ENCODE results near the gene SMARCA1. TPM values are rescaled to one million over a fixed set of nuclear protein-coding genes. Genes with fewer than 3 reads are reported as not detected.

The SMARCA1 gene
- total and polyA plus RNA-seq, 2 of the 4 experiments (the other 2 are of a cell fraction), result 31.0 to 32.8 TPM

DNA sequence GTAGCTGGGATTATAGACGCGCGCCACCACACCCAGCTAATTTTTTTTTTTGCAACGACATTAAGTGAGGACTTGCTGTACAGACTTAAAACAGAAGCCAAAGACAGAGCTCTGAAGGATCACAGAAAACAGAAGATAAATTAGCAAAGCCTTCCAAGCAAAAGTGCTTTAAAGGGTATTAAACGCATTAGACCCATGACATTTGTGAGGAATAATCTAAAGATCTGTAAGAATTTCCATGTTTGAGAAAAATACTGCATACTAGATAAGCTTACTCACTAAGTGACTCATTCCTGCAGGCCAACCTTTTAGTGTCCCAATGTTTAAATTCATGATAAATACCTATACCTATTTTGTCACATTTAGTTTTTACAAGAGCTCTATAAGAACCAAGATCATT is 27.4 kb downstream of the SMARCA1 start:
- no peak overlapping the region for H4K91ac ChIP-seq (ENCODE audit: insufficient read depth, low read depth, low read length)
- H2BK20ac ChIP-seq (ENCODE audit: low read depth, low read length), result peak overlapping the region; percentile 7; the same call in 1 of the 2 replicates
- H3K9me1 ChIP-seq (ENCODE audit: insufficient read depth, low read length), result no peaks in the 10 kb centered on the region; the same call in none of the 2 replicates
- no peak overlapping the region for H3K14ac ChIP-seq (replicated peaks; ENCODE audit: low read depth, low read length)
- H3K4me3 ChIP-seq (ENCODE audit: insufficient read depth, low read depth, low read length), result no peak overlapping the region
- peaks cover 22% of the 10 kb centered on the region for H3K36me3 ChIP-seq (ENCODE audit: control insufficient read depth, insufficient read depth, low read length)
- H3K27me3 ChIP-seq (ENCODE audit: control insufficient read depth, insufficient read depth, low read length), result 0 out of 2 replicates have a peak, but pooled peaks cover 2% of the 10 kb centered on the region
- ChIA-PET POLR2A (ENCODE audit: unreplicated experiment) (no interaction called here), CTCF (no interaction called here)
- H4K20me1 ChIP-seq (ENCODE audit: insufficient read depth, low read length), result peaks cover 6% of the 10 kb centered on the region; the same call in 1 of the 2 replicates
- peak overlapping the region; percentile 64; the same call in 1 of the 2 replicates for H3K18ac ChIP-seq (ENCODE audit: low read depth, low read length)
- no peak overlapping the region for H4K5ac ChIP-seq (ENCODE audit: low read depth, low read length)
- H3K27ac ChIP-seq (ENCODE audit: insufficient read depth, low read length), result peak overlapping the region; percentile 46; the same call in 1 of the 2 replicates
- peaks cover 6% of the 10 kb centered on the region; the same call in 1 of the 2 replicates for H3K4me1 ChIP-seq (ENCODE audit: control insufficient read depth, insufficient read depth, low read length)
- BruUV-seq (replicated peaks), result no TSS peak
- H2AK5ac ChIP-seq (ENCODE audit: low read depth, low read length), result no peak overlapping the region
- intact Hi-C loops (cut with micrococcal nuclease) (no loop called here), dilution Hi-C loops (cut with HindIII; ENCODE audit: low sequenced_read_pairs, unreplicated experiment) (no loop called here), in situ Hi-C loops (cut with MboI; ENCODE audit: low sequenced_read_pairs) (no loop called here)
- no peak overlapping the region for H3K23ac ChIP-seq (ENCODE audit: low read depth, low read length)
- H3K9me3 ChIP-seq (ENCODE audit: control insufficient read depth, insufficient read depth, low read length), result no peaks in the 10 kb centered on the region
- H2BK5ac ChIP-seq (ENCODE audit: low read depth, low read length, poor library complexity, severe bottlenecking), result peak overlapping the region; percentile 69
- no peak overlapping the region for H4K8ac ChIP-seq (ENCODE audit: low read depth in 2 of 2, low read length in 2 of 2)
- H3K79me1 ChIP-seq (ENCODE audit: low read depth in 1 of 2, low read length in 2 of 2), result peaks cover 2 to 18% of the 10 kb centered on the region in 2 experiments
- DNase-seq (peak; percentile 48), ATAC-seq (ENCODE audit: low read depth) (peak; percentile 44)
- peak overlapping the region; percentile 44; the same call in 1 of the 2 replicates for H3K4me2 ChIP-seq (ENCODE audit: low read depth, low read length)
- no peak overlapping the region for H2AK9ac ChIP-seq (replicated peaks; ENCODE audit: low read depth, low read length, poor library complexity)
- no peak overlapping the region for H2AFZ ChIP-seq (replicated peaks; ENCODE audit: low read length, poor library complexity)
- WGBS, 2 experiments (ENCODE audit: extremely low coverage in 2 of 2, insufficient read length in 1 of 2), result no CpG with 5 or more reads among the region's 5 CpGs
- H2BK120ac ChIP-seq (ENCODE audit: low read depth, low read length), result no peak overlapping the region
- no peak overlapping the region for H2BK15ac ChIP-seq (ENCODE audit: low read depth, low read length)
- H3K56ac ChIP-seq (ENCODE audit: extremely low read depth, insufficient read depth, low read length), result no peak overlapping the region
- H3K9ac ChIP-seq (ENCODE audit: low read depth, low read length), result no peak overlapping the region
- H3K4ac ChIP-seq (ENCODE audit: low read depth, low read length), result no peak overlapping the region
- no peak for TF ChIP-seq RAD21 (IDR thresholded peaks at IDR 0.05; ENCODE audit: low read length)
- no peak for TF ChIP-seq CEBPB (IDR thresholded peaks at IDR 0.05; ENCODE audit: low read depth, low read length)
- TF ChIP-seq, protein P1, sequence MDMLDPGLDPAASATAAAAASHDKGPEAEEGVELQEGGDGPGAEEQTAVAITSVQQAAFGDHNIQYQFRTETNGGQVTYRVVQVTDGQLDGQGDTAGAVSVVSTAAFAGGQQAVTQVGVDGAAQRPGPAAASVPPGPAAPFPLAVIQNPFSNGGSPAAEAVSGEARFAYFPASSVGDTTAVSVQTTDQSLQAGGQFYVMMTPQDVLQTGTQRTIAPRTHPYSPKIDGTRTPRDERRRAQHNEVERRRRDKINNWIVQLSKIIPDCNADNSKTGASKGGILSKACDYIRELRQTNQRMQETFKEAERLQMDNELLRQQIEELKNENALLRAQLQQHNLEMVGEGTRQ (IDR thresholded peaks at IDR 0.05; ENCODE audit: low read depth, low read length), result no peak
- TF ChIP-seq SMC3 (IDR thresholded peaks at IDR 0.05; ENCODE audit: low read depth, low read length), result no peak
- no peak for TF ChIP-seq MXI1 (IDR thresholded peaks at IDR 0.05; ENCODE audit: borderline replicate concordance, low read depth, low read length)
- TF ChIP-seq NFE2L2 (IDR thresholded peaks at IDR 0.05; ENCODE audit: low read depth, low read length), result no peak
- no peak for TF ChIP-seq POLR2A (IDR thresholded peaks at IDR 0.05; ENCODE audit: low read depth, low read length)

Data from IMR-90 (cell line).